ENCODE measurements around the gene GNL1. TPM values are rescaled to one million over a fixed set of nuclear protein-coding genes. Genes with fewer than 3 reads are reported as not detected.

Gene GNL1
- total and polyA plus RNA-seq, 9 of the 15 experiments (the other 6 are each of a cell fraction or from before 2014, with no cell fraction given): 0.73 to 112 (median 58.0) TPM

DNA sequence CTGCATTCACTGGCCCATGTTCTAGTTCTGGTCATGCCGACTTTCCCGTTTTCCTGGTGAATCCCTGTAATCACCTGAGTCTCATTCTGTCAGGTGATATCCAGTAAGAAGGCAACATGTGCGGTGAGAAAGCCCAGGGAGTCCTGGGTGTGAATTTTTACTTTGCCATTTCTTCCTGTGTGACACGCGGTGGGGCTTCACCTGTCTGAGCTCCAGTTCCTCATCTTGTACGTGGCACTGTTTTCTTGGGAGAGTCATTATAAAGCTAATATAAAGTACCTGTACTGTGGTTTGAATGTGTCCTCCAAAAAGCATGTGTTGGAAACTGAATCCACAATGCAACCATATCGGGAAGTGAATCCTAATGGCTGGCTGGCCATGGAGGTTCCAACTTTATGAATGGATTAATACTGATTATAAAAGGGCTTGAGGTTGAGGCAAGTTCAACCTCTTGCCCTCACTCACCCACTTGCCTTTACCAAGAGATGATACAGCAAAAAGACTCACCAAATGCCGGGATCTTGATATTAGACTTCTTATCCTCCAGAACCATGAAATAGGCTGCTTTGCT, 61.9 kb downstream of the GNL1 start:
- POLR2A ChIA-PET: interaction anchor here (0.7 to 1.4 kb wide), 7 partner anchors 11 to 294 kb away, joined by 3 to 8 read pairs (median 3); no protein-coding TSS in a partner anchor
- in situ Hi-C loops (cut with MboI): loop anchor here (5.0 kb wide), 2 partner anchors 43 to 103 kb away; no protein-coding TSS in a partner anchor
- DNase-seq (ENCODE audit: extremely low read depth in 1 of 4, low spot score in 3 of 4) (no peak), FAIRE-seq (no peak), ATAC-seq (no peak)
- no peaks in the 10 kb centered on the region for H3K9me1 ChIP-seq (ENCODE audit: control insufficient read depth, insufficient read depth, low read length)
- H3K4me3 ChIP-seq: no peak overlapping the region
- peaks cover 33 to 37% of the 10 kb centered on the region in 2 experiments for H3K4me1 ChIP-seq (replicated peaks in 1 of 2; ENCODE audit: control insufficient read depth in 2 of 2, insufficient read depth in 2 of 2, low read length in 2 of 2)
- H4K20me1 ChIP-seq (replicated peaks; ENCODE audit: control insufficient read depth, insufficient read depth, low read length): peaks cover 5% of the 10 kb centered on the region
- 76% methylated on average over 8 of the region's 8 CpGs for whole genome bisulfite sequencing (ENCODE audit: insufficient coverage, low coverage, missing lambda C conversion rate)
- peaks cover 19% of the 10 kb centered on the region for H3K36me3 ChIP-seq (ENCODE audit: control insufficient read depth, insufficient read depth, low read length)
- no peak overlapping the region for H2AFZ ChIP-seq (ENCODE audit: low read depth, low read length)
- H3K9ac ChIP-seq (ENCODE audit: insufficient read depth in 1 of 2, low read depth in 2 of 2, low read length in 2 of 2): no peak overlapping the region
- CTCF ChIA-PET (ENCODE audit: low intra/inter-chr PET ratio): no interaction called here
- H3K27me3 ChIP-seq (ENCODE audit: control insufficient read depth in 2 of 2, insufficient read depth in 2 of 2, low read length in 2 of 2): no peaks in the 10 kb centered on the region
- no TSS peak for BruUV-seq (replicated peaks)
- no peaks in the 10 kb centered on the region for H3K9me3 ChIP-seq (replicated peaks; ENCODE audit: control insufficient read depth, insufficient read depth, low read depth, low read length)
- H3K27ac ChIP-seq (ENCODE audit: extremely low read depth, low read depth, low read length): no peak overlapping the region
- no peak overlapping the region for H3K4me2 ChIP-seq (ENCODE audit: insufficient read depth, low read length)
- intact Hi-C loops (cut with micrococcal nuclease): no loop called here
- H3K79me2 ChIP-seq (ENCODE audit: control insufficient read depth, insufficient read depth, low read length): peaks cover 7% of the 10 kb centered on the region; the same call in 2 of the 3 replicates
- TF ChIP-seq MAFG (tag; conservative IDR thresholded peaks at IDR 0.05) (peak; percentile 32; the same call in 1 of the 2 replicates), BCOR (IDR thresholded peaks at IDR 0.05) (no peak), LCOR (CRISPR knock-in tag; IDR thresholded peaks at IDR 0.05) (no peak), TRIM28 (IDR thresholded peaks at IDR 0.05) (no peak), ZNF395 (CRISPR knock-in tag; IDR thresholded peaks at IDR 0.05) (no peak), EGR1 (conservative IDR thresholded peaks at IDR 0.05) (no peak), RBM39 (optimal IDR thresholded peaks at IDR 0.05; ENCODE audit: low read depth, low read length) (no peak), POLR3G (IDR thresholded peaks at IDR 0.05; ENCODE audit: extremely low read depth, insufficient read length, insufficient replicate concordance) (no peak), CUX1 (CRISPR knock-in tag; IDR thresholded peaks at IDR 0.05) (no peak), ZNF354B (CRISPR knock-in tag; IDR thresholded peaks at IDR 0.05) (no peak), NFE2 (IDR thresholded peaks at IDR 0.05; ENCODE audit: low read depth) (peak; percentile 58), ZNF316 (IDR thresholded peaks at IDR 0.05) (no peak)
- TF ChIP-seq, protein P1, sequence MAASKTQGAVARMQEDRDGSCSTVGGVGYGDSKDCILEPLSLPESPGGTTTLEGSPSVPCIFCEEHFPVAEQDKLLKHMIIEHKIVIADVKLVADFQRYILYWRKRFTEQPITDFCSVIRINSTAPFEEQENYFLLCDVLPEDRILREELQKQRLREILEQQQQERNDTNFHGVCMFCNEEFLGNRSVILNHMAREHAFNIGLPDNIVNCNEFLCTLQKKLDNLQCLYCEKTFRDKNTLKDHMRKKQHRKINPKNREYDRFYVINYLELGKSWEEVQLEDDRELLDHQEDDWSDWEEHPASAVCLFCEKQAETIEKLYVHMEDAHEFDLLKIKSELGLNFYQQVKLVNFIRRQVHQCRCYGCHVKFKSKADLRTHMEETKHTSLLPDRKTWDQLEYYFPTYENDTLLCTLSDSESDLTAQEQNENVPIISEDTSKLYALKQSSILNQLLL (CRISPR knock-in tag; IDR thresholded peaks at IDR 0.05; ENCODE audit: borderline replicate concordance): no peak
- TF ChIP-seq, protein P2, sequence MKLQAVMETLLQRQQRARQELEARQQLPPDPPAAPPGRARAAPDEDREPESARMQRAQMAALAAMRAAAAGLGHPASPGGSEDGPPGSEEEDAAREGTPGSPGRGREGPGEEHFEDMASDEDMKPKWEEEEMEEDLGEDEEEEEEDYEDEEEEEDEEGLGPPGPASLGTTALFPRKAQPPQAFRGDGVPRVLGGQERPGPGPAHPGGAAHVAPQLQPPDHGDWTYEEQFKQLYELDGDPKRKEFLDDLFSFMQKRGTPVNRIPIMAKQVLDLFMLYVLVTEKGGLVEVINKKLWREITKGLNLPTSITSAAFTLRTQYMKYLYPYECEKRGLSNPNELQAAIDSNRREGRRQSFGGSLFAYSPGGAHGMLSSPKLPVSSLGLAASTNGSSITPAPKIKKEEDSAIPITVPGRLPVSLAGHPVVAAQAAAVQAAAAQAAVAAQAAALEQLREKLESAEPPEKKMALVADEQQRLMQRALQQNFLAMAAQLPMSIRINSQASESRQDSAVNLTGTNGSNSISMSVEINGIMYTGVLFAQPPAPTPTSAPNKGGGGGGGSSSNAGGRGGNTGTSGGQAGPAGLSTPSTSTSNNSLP (IDR thresholded peaks at IDR 0.05; ENCODE audit: borderline replicate concordance, low read depth, low read length): no peak

Measured in K562 (cell line).